GM12873 (cell line): Measurements from ENCODE around the gene RUNX1.

ENCODE experiments used
- TF ChIP-seq, protein P1 (sequence below): IDR thresholded peaks from 2 replicates; pipeline ENCODE4 v1.5.1; 2012; ENCODE audit warnings: low read depth, mild to moderate bottlenecking, moderate library complexity, low read length, control low read depth; ENCODE audit not compliant: insufficient read depth; ENCODE audit errors: missing control alignments

The RUNX1 gene

DNA sequence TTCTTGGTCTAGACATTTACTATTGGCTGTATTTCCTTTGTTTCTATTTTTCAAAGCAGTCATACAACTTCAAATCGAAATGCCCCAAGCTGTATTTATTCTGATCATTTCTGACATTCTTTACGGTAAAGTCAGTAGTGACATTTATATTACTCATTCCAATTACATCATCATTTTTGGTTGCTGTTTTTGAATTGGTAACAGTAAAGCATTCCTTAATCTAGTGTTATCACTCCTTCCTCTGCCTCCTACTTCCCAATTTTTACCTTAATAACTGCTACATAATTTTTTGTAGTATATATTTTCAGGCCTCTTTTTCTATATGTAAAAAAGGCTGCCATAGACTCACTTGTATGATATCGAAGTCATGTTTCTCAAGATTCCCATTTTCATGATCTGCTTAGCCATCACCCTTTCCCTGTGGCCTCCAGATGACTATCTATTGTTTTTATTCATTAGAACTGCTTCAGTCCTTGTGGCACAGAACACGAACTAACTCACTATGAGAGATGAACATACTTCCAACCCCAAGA lies 167.2 kb downstream of the RUNX1 start:
- TF ChIP-seq, protein P1, sequence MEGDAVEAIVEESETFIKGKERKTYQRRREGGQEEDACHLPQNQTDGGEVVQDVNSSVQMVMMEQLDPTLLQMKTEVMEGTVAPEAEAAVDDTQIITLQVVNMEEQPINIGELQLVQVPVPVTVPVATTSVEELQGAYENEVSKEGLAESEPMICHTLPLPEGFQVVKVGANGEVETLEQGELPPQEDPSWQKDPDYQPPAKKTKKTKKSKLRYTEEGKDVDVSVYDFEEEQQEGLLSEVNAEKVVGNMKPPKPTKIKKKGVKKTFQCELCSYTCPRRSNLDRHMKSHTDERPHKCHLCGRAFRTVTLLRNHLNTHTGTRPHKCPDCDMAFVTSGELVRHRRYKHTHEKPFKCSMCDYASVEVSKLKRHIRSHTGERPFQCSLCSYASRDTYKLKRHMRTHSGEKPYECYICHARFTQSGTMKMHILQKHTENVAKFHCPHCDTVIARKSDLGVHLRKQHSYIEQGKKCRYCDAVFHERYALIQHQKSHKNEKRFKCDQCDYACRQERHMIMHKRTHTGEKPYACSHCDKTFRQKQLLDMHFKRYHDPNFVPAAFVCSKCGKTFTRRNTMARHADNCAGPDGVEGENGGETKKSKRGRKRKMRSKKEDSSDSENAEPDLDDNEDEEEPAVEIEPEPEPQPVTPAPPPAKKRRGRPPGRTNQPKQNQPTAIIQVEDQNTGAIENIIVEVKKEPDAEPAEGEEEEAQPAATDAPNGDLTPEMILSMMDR, result no peak

DNA sequence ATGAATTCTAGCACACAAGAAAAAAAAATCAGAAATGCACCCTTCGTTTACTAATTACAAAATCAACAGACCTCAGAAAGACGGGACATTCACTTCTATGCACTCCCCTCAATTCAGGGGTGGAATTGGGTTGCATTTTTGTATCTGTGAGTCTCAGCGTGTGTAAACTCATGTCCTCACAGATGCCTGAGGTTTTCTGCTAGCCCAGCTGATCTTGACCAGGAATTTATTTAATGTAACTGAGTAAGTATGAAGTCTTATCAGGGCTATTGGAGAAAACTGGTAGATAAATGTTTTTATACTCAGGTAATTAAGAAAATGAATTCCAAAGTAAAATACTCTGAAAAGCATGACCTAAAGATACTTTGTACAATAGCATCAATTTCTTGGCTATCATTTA lies 167.7 kb downstream of the RUNX1 start:
- TF ChIP-seq, protein P1, result no peak

DNA sequence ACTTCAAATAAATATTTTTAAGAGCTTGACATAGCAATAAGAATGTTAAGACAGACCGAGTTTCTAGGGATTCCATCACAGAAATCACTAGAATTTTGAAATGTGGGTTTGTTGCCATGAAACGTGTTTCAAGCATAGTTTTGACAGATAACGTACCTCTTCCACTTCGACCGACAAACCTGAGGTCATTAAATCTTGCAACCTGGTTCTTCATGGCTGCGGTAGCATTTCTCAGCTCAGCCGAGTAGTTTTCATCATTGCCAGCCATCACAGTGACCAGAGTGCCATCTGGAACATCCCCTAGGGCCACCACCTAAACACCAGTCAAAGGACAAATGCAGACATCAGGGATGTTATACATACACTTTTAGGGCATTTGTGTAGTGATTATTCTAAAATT lies 168.7 kb downstream of the RUNX1 start:
- TF ChIP-seq, protein P1, result no peak

DNA sequence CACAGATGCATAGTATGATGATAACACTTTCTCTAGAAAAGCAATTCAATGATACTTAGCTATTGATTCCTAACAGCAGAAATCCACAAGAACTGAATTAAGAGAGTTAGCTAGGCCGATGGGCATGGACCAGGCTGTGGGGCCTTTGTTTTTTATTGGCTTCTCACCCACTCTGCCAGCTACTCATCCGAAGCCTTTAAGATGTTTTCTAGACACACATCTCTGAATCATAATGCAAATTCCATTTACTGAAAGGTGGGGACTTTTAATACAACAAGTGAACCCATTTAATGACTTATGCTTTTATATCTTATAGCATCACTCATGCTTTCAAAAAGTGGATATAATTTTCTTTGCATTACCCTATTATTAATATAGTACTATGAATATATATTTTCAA lies 170.2 kb downstream of the RUNX1 start:
- TF ChIP-seq, protein P1, result no peak

GRCh38 chr21:34878501-34878900 lies 170.6 kb downstream of the RUNX1 start:
- TF ChIP-seq, protein P1, result no peak

DNA sequence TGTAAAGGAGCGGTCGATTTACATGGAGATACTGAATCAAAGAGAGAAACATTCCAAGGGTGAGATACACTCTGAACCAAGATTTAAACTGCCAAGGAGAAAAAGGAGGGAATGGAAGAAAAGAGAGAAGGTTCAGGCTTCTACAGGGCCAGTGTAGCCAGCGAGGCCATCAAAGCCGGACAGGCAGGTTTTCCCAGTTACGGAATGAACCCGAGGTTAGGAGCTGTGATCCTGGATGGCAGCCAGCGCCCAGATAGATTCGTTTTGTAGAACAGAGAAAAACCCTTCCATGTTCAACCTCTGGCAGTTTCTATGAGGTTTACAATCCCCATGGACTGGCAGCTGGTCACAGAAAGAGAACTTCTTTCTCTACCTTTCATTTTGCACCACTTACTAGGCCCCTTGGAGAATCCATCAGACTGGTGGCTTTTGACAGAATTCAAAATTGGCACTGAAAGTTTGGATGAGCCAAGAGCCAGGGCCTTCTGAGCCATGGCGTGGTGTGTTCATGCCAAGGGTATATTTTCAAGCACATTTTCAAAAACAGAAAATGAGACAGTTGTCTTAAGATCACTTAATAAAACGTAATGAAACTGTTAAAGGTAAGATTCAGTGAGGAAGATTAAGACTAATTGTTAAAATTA lies 171.5 kb downstream of the RUNX1 start:
- TF ChIP-seq, protein P1, result no peak

DNA sequence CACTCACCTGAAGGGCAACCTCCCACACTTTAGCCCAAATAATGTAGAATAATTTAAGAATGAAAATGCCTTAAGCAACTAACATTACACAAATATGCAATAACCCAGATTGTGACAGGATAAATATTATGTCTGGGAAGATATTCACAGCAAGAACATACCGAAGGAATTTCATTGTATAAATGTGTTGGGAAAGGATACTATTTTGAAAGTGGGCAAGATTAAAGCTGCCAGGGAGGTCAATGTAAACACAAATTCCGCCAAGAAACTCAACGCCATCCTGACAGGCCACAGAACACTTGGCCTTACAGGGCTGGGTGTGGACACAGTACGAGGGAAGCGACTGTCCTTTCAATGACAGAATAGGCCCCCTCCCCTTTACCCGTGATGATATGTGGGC lies 173.3 kb downstream of the RUNX1 start:
- TF ChIP-seq, protein P1, result no peak
